Stimulated activated naive CD8-positive, alpha-beta T cell treated with anti-CD3 and anti-CD28 coated beads, Interleukin-15, Interleukin-2, amounts not matched to agents 100 U/mL and 50 U/mL, for 24 hours (primary cell): ENCODE measurements around the gene DAG1.
A peak's percentile ranks its signal among the peaks of the same experiment; 100 is the strongest.

ENCODE experiments used
- ATAC-seq: fragments of 150-1000 bp; cut with Tn5 transposase; one replicate; pipeline ENCODE4 v1.10.0; 2021
- DNase-seq: peaks from one replicate; pipeline ENCODE4 v3.0.0; 2021

The DAG1 gene

GRCh38 chr3:49518016-49518415 is 47.9 kb downstream of the DAG1 start:
- no peak for ATAC-seq
- no peak for DNase-seq

GRCh38 chr3:49518441-49518840 is 48.4 kb downstream of the DAG1 start:
- ATAC-seq, result no peak

GRCh38 chr3:49519296-49519695 is 49.2 kb downstream of the DAG1 start:
- DNase-seq (no peak), ATAC-seq (no peak)

More at GRCh38 chr3:49518441-49518840, 48.4 kb downstream of the DAG1 start:
- DNase-seq, result no peak

GRCh38 chr3:49519916-49520385 is 49.9 kb downstream of the DAG1 start:
- no peak for DNase-seq
- ATAC-seq, result no peak

- no peak for ATAC-seq
- no peak for DNase-seq
Measured at GRCh38 chr3:49523756-49524747, 54.0 kb downstream of the DAG1 start.

- DNase-seq, result peak; percentile 22
- ATAC-seq, result peak; percentile 83
Measured at GRCh38 chr3:49529567-49529966, 59.5 kb downstream of the DAG1 start.

GRCh38 chr3:49530231-49530630 is 60.2 kb downstream of the DAG1 start:
- no peak for ATAC-seq
- DNase-seq, result no peak

- DNase-seq (no peak), ATAC-seq (no peak)
Measured at GRCh38 chr3:49530701-49531100, 60.6 kb downstream of the DAG1 start.

GRCh38 chr3:49531218-49531617 is 61.2 kb downstream of the DAG1 start:
- DNase-seq, result no peak
- ATAC-seq, result no peak

GRCh38 chr3:49531715-49532114 is 61.6 kb downstream of the DAG1 start:
- ATAC-seq, result no peak

GRCh38 chr3:49533031-49533430 is 63.0 kb downstream of the DAG1 start:
- ATAC-seq (no peak), DNase-seq (no peak)

More at GRCh38 chr3:49531715-49532114, 61.6 kb downstream of the DAG1 start:
- peak; percentile 32 for DNase-seq

GRCh38 chr3:49533786-49534519 is 63.9 kb downstream of the DAG1 start:
- ATAC-seq (no peak), DNase-seq (no peak)

GRCh38 chr3:49534581-49535441 is 64.7 kb downstream of the DAG1 start:
- ATAC-seq (no peak), DNase-seq (no peak)

GRCh38 chr3:49535971-49536874 is 66.2 kb downstream of the DAG1 start:
- ATAC-seq, result no peak
- DNase-seq, result no peak

- ATAC-seq (no peak), DNase-seq (no peak)
Measured at GRCh38 chr3:49536875-49537533, 66.9 kb downstream of the DAG1 start.

- ATAC-seq (peak; percentile 90), DNase-seq (peak; percentile 95)
Measured at GRCh38 chr3:49539659-49540560, 69.8 kb downstream of the DAG1 start.

- ATAC-seq (no peak), DNase-seq (no peak)
Measured at GRCh38 chr3:49552087-49552486, 82.0 kb downstream of the DAG1 start.

- ATAC-seq (no peak), DNase-seq (no peak)
Measured at GRCh38 chr3:49553324-49553691, 83.2 kb downstream of the DAG1 start.
